Esophagus muscularis mucosa (tissue), 4 donors: Measurements from ENCODE around the gene NUDT16L1. TPM values are rescaled to one million over a fixed set of nuclear protein-coding genes. Genes with fewer than 3 reads are reported as not detected.

Source experiments
- DNase-seq: peaks from one replicate; pipeline ENCODE4 v3.0.0-alpha.2; 2017; ENCODE audit errors: extremely low spot score
- H3K27ac ChIP-seq, 4 donors: fragments of 200-600 bp; sonication (generic); replicated peaks in 1 of 4; 1 replicate in 3 of 4; 2 replicates in 1 of 4; pipeline ENCODE4 v1.5.1; 2016 to 2019; ENCODE audit warnings: mild to moderate bottlenecking in 1 of 4
- H3K27me3 ChIP-seq, 4 donors: fragments of 200-600 bp; sonication (generic); one replicate each; pipeline versions ENCODE4 v1.5.1 to v1.6.0; 2016 to 2019
- H3K36me3 ChIP-seq, 4 donors: fragments of 200-600 bp; sonication (generic); one replicate each; pipeline ENCODE4 v1.5.1; 2016 to 2019
- H3K4me1 ChIP-seq, 4 donors: fragments of 200-600 bp; sonication (generic); one replicate each; pipeline ENCODE4 v1.5.1; 2016 to 2019
- H3K4me3 ChIP-seq, 4 donors: fragments of 200-600 bp; sonication (generic); 1 replicate in 2 of 4; 2 replicates in 2 of 4; pipeline ENCODE4 v1.5.1; 2016 to 2019; ENCODE audit warnings: mild to moderate bottlenecking in 4 of 4, moderate library complexity in 1 of 4
- H3K9me3 ChIP-seq, 4 donors: fragments of 200-600 bp; sonication (generic); 1 replicate in 3 of 4; 2 replicates in 1 of 4; pipeline ENCODE4 v1.5.1; 2016 to 2019
- CTCF ChIP-seq, 3 experiments: fragments of 200-600 bp in 2 of 3; fragments of 450-650 bp in 1 of 3; sonication (generic) in 2 of 3; IDR thresholded peaks; one replicate each; pipeline ENCODE4 v1.5.1; 2017 to 2019; ENCODE audit warnings: antibody characterized with exemption in 3 of 3, mild to moderate bottlenecking in 2 of 3, moderate library complexity in 1 of 3
- EP300 ChIP-seq: sonication (generic); formaldehyde crosslinking; IDR thresholded peaks from one replicate; pipeline ENCODE4 v1.6.1; 2017; ENCODE audit warnings: antibody characterized with exemption
- POLR2A ChIP-seq: fragments of 450-650 bp; IDR thresholded peaks from one replicate; pipeline ENCODE4 v1.6.1; 2017; ENCODE audit warnings: antibody characterized with exemption, moderate library complexity, mild to moderate bottlenecking, low read depth
- POLR2AphosphoS5 ChIP-seq, 2 donors: sonication (generic); formaldehyde crosslinking; IDR thresholded peaks; one replicate each; pipeline ENCODE4 v1.6.1; 2017; ENCODE audit warnings: antibody characterized with exemption in 2 of 2
- WGBS: methylation state at CpG from one replicate; pipeline ENCODE4 v1.1.5; 2018; 5-methylcytosine and 5-hydroxymethylcytosine counted together
- intact Hi-C: fragments of 100-400 bp; cut with DNase I; formaldehyde crosslinking; loops from one replicate; pipeline ENCODE4 v1.15.1; 2023
- total RNA-seq, 4 donors: library from RNA; depleted of rRNA; stranded (reverse); fragments of >200 nt; gene quantifications; one replicate each; pipeline versions ENCODE4 v1.1.0 to v1.2.1, GENCODE V29; 2016

The NUDT16L1 gene
- total RNA-seq, 4 donors from 2014 or later = 18.1 to 33.9 (median 24.6) TPM

- Histone ChIP-seq H3K4me3 (no peak overlapping the region), H3K9me3 (no peaks in the 10 kb centered on the region), H3K36me3 (peaks cover 29 to 96% (median 62%) of the 10 kb centered on the region in 4 donors), H3K27me3 (no peaks in the 10 kb centered on the region), H3K4me1 (no peaks in the 10 kb centered on the region), H3K27ac (no peak overlapping the region)
- no peak for TF ChIP-seq CTCF (IDR thresholded peaks at IDR 0.05)
- TF ChIP-seq POLR2A = no peak
- TF ChIP-seq EP300 = no peak
- TF ChIP-seq POLR2AphosphoS5 (IDR thresholded peaks at IDR 0.05) = no peak
- DNase-seq = no peak
- intact Hi-C loops = no loop called here
- WGBS = 95% methylated on average over 14 of the region's 14 CpGs
Observed at GRCh38 chr16:4723071-4723767, 29.9 kb downstream of the NUDT16L1 start.

DNA sequence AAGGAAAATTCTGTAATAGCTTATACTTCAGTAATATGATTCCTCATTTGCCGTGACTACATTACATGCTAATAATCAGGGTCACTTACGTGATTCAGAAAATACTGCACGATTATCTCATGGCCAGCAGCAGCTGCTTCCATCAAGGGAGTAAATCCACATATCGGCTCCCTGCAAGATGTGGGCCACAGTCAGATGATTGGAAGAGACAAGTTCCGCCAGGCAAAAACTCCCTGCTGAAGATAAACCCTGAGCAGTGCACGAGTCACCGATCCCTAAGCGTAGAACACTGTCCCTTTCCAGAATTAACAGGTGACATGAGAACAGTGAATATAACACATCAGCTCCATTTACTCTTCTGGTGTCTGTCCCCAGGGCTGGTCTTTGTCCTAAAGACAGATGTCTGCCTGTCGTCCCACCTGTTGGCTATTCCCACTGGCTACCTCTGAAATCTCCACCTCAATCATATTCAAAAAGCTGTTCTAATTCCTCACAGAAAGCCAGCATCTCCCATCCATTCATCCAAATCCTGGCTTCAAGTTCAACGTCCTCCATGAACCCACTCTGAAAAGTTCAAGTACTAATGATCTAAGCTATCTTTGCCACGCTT is 31.4 kb downstream of the NUDT16L1 start:
- intact Hi-C loops = no loop called here
- Histone ChIP-seq H3K27ac (no peak overlapping the region), H3K9me3 (no peaks in the 10 kb centered on the region), H3K4me3 (no peak overlapping the region), H3K27me3 (no peaks in the 10 kb centered on the region), H3K4me1 (no peaks in the 10 kb centered on the region), H3K36me3 (peaks cover 32 to 96% (median 67%) of the 10 kb centered on the region in 4 donors)
- no peak for TF ChIP-seq EP300
- TF ChIP-seq POLR2A = no peak
- TF ChIP-seq CTCF (IDR thresholded peaks at IDR 0.05) = no peak
- no peak for TF ChIP-seq POLR2AphosphoS5 (IDR thresholded peaks at IDR 0.05)
- DNase-seq = no peak
- 83% methylated on average over 11 of the region's 11 CpGs for WGBS

- DNase-seq = no peak
- WGBS = 94% methylated on average over 18 of the region's 18 CpGs
- intact Hi-C loops = no loop called here
- TF ChIP-seq POLR2AphosphoS5 (IDR thresholded peaks at IDR 0.05) = no peak
- no peak for TF ChIP-seq CTCF (IDR thresholded peaks at IDR 0.05)
- no peak for TF ChIP-seq EP300
- no peak for TF ChIP-seq POLR2A
- Histone ChIP-seq H3K4me1 (no peaks in the 10 kb centered on the region), H3K9me3 (no peaks in the 10 kb centered on the region), H3K27ac (no peak overlapping the region), H3K36me3 (peaks cover 32 to 95% (median 78%) of the 10 kb centered on the region in 4 donors), H3K27me3 (no peaks in the 10 kb centered on the region), H3K4me3 (no peak overlapping the region)
Observed at GRCh38 chr16:4726616-4727015, 33.3 kb downstream of the NUDT16L1 start.

- 86% methylated on average over 8 of the region's 8 CpGs for WGBS
Observed at GRCh38 chr16:4728676-4729075, 35.3 kb downstream of the NUDT16L1 start.

More at GRCh38 chr16:4728676-4729075, 35.3 kb downstream of the NUDT16L1 start:
- Histone ChIP-seq H3K4me1 (peaks cover 5 to 14% (median 10%) of the 10 kb centered on the region in 4 donors), H3K36me3 (peaks cover 28 to 75% (median 62%) of the 10 kb centered on the region in 4 donors), H3K27me3 (no peaks in the 10 kb centered on the region), H3K9me3 (no peaks in the 10 kb centered on the region), H3K4me3 (no peak overlapping the region), H3K27ac (no peak overlapping the region)
- intact Hi-C loops = no loop called here
- no peak for DNase-seq
- TF ChIP-seq POLR2A = no peak
- no peak for TF ChIP-seq EP300
- TF ChIP-seq CTCF (IDR thresholded peaks at IDR 0.05) = no peak
